GM18868 (cell line): ENCODE measurements around the gene TGM4.

Source experiments
- ATAC-seq: cut with Tn5 transposase; IDR thresholded peaks from one replicate; pipeline ENCODE4 v1.9.1; 2021; ENCODE audit warnings: mild to moderate bottlenecking, moderate library complexity; ENCODE audit not compliant: unreplicated experiment

TGM4 gene

GRCh38 chr3:44913868-44914468 lies 39.6 kb downstream of the TGM4 start:
- no peak for ATAC-seq

- no peak for ATAC-seq
These were observed 40.5 kb downstream of the TGM4 start for GRCh38 chr3:44914936-44915335.

- ATAC-seq: no peak
These were observed 41.5 kb downstream of the TGM4 start for GRCh38 chr3:44915702-44916438.

- ATAC-seq: no peak
These were observed 43.7 kb downstream of the TGM4 start for GRCh38 chr3:44918087-44918486.

GRCh38 chr3:44918581-44918980 lies 44.2 kb downstream of the TGM4 start:
- no peak for ATAC-seq

GRCh38 chr3:44920081-44920480 lies 45.7 kb downstream of the TGM4 start:
- ATAC-seq: no peak

GRCh38 chr3:44923632-44924456 lies 49.4 kb downstream of the TGM4 start:
- ATAC-seq: no peak

GRCh38 chr3:44924457-44925084 lies 50.2 kb downstream of the TGM4 start:
- no peak for ATAC-seq

GRCh38 chr3:44926172-44926571 lies 51.8 kb downstream of the TGM4 start:
- ATAC-seq: no peak

GRCh38 chr3:44926921-44927320 lies 52.5 kb downstream of the TGM4 start:
- no peak for ATAC-seq

- ATAC-seq: no peak
These were observed 53.0 kb downstream of the TGM4 start for GRCh38 chr3:44927371-44927770.

- ATAC-seq: no peak
These were observed 55.4 kb downstream of the TGM4 start for GRCh38 chr3:44929782-44930181.

- no peak for ATAC-seq
These were observed 56.5 kb downstream of the TGM4 start for GRCh38 chr3:44930911-44931310.

- ATAC-seq: no peak
These were observed 57.4 kb downstream of the TGM4 start for GRCh38 chr3:44931791-44932190.

- ATAC-seq: no peak
These were observed 57.9 kb downstream of the TGM4 start for GRCh38 chr3:44932271-44932670.

GRCh38 chr3:44932986-44933944 lies 58.9 kb downstream of the TGM4 start:
- ATAC-seq: no peak

GRCh38 chr3:44939581-44940036 lies 65.2 kb downstream of the TGM4 start:
- no peak for ATAC-seq

- no peak for ATAC-seq
These were observed 68.0 kb downstream of the TGM4 start for GRCh38 chr3:44942202-44942921.

GRCh38 chr3:44948239-44948638 lies 73.8 kb downstream of the TGM4 start:
- no peak for ATAC-seq
